ENCODE data around the gene CARHSP1. TPM values are rescaled to one million over a fixed set of nuclear protein-coding genes. Genes with fewer than 3 reads are reported as not detected.

CARHSP1 gene
- total RNA-seq, 2 donors from 2014 or later: 51.0 to 146 TPM

DNA sequence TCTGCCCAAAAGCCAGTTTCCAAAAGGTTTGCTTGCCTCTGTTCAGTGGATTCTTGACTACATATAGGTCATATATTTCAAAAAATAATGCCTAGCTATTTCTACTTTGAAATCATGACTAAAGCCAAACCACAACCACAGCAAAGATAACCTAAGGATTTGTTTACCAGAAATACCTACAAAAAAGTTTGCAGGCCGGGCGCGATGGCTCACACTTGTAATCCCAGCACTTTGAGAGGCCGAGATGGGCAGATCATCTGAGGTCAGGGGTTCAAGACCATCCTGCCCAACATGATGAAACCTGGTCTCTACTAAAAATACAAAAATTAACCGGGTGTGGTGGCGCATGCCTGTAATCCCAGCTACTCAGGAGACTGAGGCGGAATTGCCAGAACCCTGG lies 15.2 kb downstream of the CARHSP1 start:
- no peak for TF ChIP-seq POLR2AphosphoS5 (IDR thresholded peaks at IDR 0.05)
- TF ChIP-seq, protein P1, sequence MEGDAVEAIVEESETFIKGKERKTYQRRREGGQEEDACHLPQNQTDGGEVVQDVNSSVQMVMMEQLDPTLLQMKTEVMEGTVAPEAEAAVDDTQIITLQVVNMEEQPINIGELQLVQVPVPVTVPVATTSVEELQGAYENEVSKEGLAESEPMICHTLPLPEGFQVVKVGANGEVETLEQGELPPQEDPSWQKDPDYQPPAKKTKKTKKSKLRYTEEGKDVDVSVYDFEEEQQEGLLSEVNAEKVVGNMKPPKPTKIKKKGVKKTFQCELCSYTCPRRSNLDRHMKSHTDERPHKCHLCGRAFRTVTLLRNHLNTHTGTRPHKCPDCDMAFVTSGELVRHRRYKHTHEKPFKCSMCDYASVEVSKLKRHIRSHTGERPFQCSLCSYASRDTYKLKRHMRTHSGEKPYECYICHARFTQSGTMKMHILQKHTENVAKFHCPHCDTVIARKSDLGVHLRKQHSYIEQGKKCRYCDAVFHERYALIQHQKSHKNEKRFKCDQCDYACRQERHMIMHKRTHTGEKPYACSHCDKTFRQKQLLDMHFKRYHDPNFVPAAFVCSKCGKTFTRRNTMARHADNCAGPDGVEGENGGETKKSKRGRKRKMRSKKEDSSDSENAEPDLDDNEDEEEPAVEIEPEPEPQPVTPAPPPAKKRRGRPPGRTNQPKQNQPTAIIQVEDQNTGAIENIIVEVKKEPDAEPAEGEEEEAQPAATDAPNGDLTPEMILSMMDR (IDR thresholded peaks at IDR 0.05): no peak
- TF ChIP-seq POLR2A (IDR thresholded peaks at IDR 0.05): no peak
- DNase-seq (ENCODE audit: low spot score): no peak
- WGBS: 91% methylated on average over 7 of the region's 7 CpGs
- H3K27ac ChIP-seq: no peak overlapping the region
- H3K4me1 ChIP-seq (replicated peaks): no peaks in the 10 kb centered on the region
- H3K9me3 ChIP-seq: no peaks in the 10 kb centered on the region
- H3K36me3 ChIP-seq: no peaks in the 10 kb centered on the region
- no peak overlapping the region for H3K4me3 ChIP-seq
- no peaks in the 10 kb centered on the region for H3K27me3 ChIP-seq (replicated peaks; ENCODE audit: insufficient read depth)
- intact Hi-C loops (cut with DNase I): no loop called here

DNA sequence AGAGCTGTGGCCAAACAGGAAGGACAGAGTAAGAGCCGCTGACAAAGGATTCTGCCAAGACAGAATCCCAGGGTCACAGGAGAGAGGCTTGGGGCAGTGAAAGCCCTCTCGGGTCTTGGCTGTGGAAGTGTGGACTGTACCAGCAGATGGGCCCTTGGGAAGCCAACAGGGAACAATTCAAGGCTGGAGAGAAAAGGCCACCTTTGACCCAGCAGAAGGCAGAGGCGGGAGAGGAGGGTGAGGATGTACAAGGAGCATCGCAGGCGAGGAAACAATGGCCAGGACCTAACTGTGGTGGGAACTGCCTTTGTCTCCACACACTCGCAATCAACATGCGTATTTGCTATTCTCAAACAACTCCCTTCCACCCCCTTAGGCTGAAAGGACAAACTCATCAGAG lies 15.7 kb downstream of the CARHSP1 start:
- TF ChIP-seq, protein P1 (IDR thresholded peaks at IDR 0.05): no peak
- no peak for TF ChIP-seq POLR2A (IDR thresholded peaks at IDR 0.05)
- TF ChIP-seq POLR2AphosphoS5 (IDR thresholded peaks at IDR 0.05): no peak
- intact Hi-C loops (cut with DNase I): no loop called here
- Histone ChIP-seq H3K27me3 (replicated peaks; ENCODE audit: insufficient read depth) (no peaks in the 10 kb centered on the region), H3K27ac (no peak overlapping the region), H3K4me1 (replicated peaks) (no peaks in the 10 kb centered on the region), H3K4me3 (no peak overlapping the region), H3K36me3 (no peaks in the 10 kb centered on the region), H3K9me3 (no peaks in the 10 kb centered on the region)
- DNase-seq (ENCODE audit: low spot score): no peak
- WGBS: 87% methylated on average over 7 of the region's 7 CpGs

DNA sequence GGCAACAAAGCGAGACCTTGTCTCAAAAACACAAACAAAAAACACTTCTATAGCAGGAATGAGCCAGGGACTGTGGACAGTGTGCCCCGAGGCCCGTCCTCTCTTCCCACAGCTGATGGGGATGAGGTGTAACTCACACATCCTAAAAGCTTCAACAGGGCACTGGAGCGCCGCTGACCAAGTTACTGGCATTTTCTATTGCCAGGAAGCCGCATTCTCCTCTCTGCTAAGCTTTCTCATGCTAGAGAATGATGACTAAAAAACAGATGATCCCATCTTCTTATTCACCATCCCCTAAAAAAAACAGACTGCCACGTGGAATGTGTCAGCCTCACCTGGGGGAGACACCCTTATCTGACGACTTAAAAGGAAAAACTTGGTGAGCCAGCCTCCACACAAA lies 16.3 kb downstream of the CARHSP1 start:
- Histone ChIP-seq H3K27ac (no peak overlapping the region), H3K4me1 (replicated peaks) (no peaks in the 10 kb centered on the region), H3K4me3 (no peak overlapping the region), H3K27me3 (replicated peaks; ENCODE audit: insufficient read depth) (no peaks in the 10 kb centered on the region), H3K9me3 (no peaks in the 10 kb centered on the region), H3K36me3 (no peaks in the 10 kb centered on the region)
- DNase-seq (ENCODE audit: low spot score): no peak
- intact Hi-C loops (cut with DNase I): no loop called here
- TF ChIP-seq, protein P1 (IDR thresholded peaks at IDR 0.05): no peak
- no peak for TF ChIP-seq POLR2AphosphoS5 (IDR thresholded peaks at IDR 0.05)
- no peak for TF ChIP-seq POLR2A (IDR thresholded peaks at IDR 0.05)
- WGBS: 69% methylated on average over 8 of the region's 8 CpGs

DNA sequence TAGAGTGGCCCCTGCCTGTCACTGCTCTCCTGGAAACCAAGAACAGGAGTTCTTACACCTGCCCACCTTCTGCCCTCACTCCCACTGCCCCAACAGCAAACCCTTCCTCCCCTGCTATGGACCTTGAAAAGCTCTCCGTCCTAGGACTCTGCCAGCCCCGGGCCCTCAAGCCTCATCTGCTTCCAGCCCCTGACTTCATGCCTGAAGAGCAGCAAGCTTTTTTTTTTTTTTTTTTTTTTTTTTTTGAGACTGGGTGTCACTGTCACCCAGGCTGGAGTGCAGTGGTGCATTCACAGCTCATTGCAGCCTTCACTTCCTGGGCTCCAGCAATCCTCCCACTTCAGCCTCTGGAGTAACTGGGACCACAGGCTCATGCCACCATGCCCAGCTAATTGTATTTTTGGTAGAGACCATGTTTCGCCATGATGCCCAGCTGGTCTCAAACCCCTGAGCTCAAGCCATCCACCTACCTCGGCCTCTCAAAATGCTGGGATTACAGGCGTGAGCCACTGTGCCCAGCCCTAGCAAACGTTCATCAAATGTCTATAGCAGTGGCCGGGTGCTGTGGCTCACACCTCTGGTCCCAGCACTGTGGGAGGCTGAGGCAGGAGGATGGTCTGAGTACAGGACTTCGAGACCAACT lies 16.9 kb downstream of the CARHSP1 start:
- 93% methylated on average over 8 of the region's 8 CpGs for WGBS
- H3K4me1 ChIP-seq (replicated peaks): no peaks in the 10 kb centered on the region
- intact Hi-C loops (cut with DNase I): no loop called here
- no peaks in the 10 kb centered on the region for H3K9me3 ChIP-seq
- H3K27ac ChIP-seq: no peak overlapping the region
- TF ChIP-seq, protein P1 (IDR thresholded peaks at IDR 0.05): no peak
- TF ChIP-seq POLR2A (IDR thresholded peaks at IDR 0.05): no peak
- no peak for TF ChIP-seq POLR2AphosphoS5 (IDR thresholded peaks at IDR 0.05)
- DNase-seq (ENCODE audit: low spot score): no peak
- H3K27me3 ChIP-seq (replicated peaks; ENCODE audit: insufficient read depth): no peaks in the 10 kb centered on the region
- no peak overlapping the region for H3K4me3 ChIP-seq
- H3K36me3 ChIP-seq: no peaks in the 10 kb centered on the region

DNA sequence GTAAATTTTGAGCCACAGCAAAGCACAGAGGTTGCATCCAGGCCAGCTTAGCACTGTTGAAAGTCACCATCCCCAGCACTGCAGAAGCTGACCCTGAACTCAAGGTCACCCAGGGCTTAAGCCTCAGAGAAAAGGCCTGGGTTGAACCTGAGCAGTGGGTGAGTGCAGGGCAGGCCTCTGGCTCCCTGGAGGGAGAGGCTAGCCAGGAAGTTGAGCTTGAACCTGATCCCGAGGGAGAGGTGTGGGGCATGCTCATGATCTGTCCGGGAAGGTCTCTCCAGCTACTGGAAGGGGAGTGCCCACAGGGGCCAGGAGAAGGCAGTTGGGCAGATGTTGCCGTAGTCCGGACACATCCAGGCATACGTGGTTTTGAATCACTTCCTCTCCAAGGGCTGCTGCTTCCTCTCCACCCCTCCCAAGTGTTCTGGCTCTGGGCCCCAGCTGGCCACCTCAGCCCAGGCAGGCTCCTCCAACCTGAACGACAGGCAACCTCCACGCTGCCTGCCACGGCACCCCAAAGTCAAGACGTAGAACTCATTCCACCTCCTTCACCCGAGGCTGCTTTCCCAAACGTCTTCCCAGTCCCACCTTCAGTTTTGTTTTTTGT lies 18.4 kb downstream of the CARHSP1 start:
- no peaks in the 10 kb centered on the region for H3K36me3 ChIP-seq
- no peaks in the 10 kb centered on the region for H3K27me3 ChIP-seq (replicated peaks; ENCODE audit: insufficient read depth)
- no peak overlapping the region for H3K27ac ChIP-seq
- no peaks in the 10 kb centered on the region for H3K4me1 ChIP-seq (replicated peaks)
- intact Hi-C loops (cut with DNase I): no loop called here
- no peak overlapping the region for H3K4me3 ChIP-seq
- no peak for DNase-seq (ENCODE audit: low spot score)
- TF ChIP-seq, protein P1 (IDR thresholded peaks at IDR 0.05): no peak
- no peak for TF ChIP-seq POLR2AphosphoS5 (IDR thresholded peaks at IDR 0.05)
- TF ChIP-seq POLR2A (IDR thresholded peaks at IDR 0.05): no peak
- no peaks in the 10 kb centered on the region for H3K9me3 ChIP-seq
- 56% methylated on average over 11 of the region's 11 CpGs for WGBS

All from prostate gland (tissue), 2 donors.